ENCODE measurements around the gene ENSA.

GRCh38 chr1:150615346-150616201, 13.8 kb downstream of the ENSA start:
- TF ChIP-seq CTCF (IDR thresholded peaks at IDR 0.05; ENCODE audit: low read length) (no peak), EZH2 (optimal IDR thresholded peaks at IDR 0.05; ENCODE audit: low read depth, low read length) (no peak)

Data from MM.1S (cell line).